Measurements from ENCODE around the gene SLC18B1. TPM values are rescaled to one million over a fixed set of nuclear protein-coding genes. Genes with fewer than 3 reads are reported as not detected.

Gene SLC18B1
- total RNA-seq, 1 donor from 2014 or later: 10.7 TPM

GRCh38 chr6:132725471-132725870, 73.0 kb downstream of the SLC18B1 start:
- Histone ChIP-seq H3K27me3 (ENCODE audit: control insufficient read depth, insufficient read depth, low read length) (no peaks in the 10 kb centered on the region), H3K4me3 (ENCODE audit: low read depth, low read length) (no peak overlapping the region), H3K36me3 (ENCODE audit: control insufficient read depth, insufficient read depth, low read length) (no peaks in the 10 kb centered on the region)
- no peak for DNase-seq (ENCODE audit: low read depth)
- TF ChIP-seq, protein P1, sequence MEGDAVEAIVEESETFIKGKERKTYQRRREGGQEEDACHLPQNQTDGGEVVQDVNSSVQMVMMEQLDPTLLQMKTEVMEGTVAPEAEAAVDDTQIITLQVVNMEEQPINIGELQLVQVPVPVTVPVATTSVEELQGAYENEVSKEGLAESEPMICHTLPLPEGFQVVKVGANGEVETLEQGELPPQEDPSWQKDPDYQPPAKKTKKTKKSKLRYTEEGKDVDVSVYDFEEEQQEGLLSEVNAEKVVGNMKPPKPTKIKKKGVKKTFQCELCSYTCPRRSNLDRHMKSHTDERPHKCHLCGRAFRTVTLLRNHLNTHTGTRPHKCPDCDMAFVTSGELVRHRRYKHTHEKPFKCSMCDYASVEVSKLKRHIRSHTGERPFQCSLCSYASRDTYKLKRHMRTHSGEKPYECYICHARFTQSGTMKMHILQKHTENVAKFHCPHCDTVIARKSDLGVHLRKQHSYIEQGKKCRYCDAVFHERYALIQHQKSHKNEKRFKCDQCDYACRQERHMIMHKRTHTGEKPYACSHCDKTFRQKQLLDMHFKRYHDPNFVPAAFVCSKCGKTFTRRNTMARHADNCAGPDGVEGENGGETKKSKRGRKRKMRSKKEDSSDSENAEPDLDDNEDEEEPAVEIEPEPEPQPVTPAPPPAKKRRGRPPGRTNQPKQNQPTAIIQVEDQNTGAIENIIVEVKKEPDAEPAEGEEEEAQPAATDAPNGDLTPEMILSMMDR (IDR thresholded peaks at IDR 0.05; ENCODE audit: insufficient read depth, low read length, poor library complexity, severe bottlenecking): no peak

DNA sequence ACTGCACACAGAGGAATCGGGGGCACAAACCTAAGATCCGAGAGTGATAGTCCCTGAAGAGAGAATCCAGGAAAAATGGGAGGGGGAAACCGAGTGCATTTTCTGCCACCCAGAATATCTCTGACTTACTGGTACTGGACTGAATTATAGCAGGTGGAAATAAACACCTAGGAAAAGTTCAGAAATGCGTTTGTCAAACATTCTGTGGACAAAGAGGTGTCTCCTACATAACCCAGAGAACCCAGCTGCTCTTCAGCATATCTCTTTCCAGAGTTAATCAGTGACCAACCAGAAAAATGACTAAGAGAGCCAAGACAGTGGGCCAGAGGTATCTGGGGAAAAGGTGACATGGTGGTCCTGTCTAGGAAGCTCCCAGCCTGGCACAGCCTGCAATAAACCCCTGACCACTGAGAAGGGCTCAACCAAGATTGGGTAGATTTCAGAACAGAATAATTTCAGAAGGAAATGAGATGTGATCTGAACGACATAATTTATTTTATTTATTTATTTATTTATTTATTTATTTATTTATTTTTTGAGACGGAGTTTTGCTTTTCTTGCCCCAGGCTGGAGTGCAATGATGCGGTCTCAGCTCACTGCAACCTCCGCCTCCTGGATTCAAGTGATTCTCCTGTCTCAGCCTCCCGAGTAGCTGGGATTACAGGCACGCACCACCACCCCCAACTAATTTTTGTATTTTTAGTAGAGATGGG, 78.5 kb downstream of the SLC18B1 start:
- H3K36me3 ChIP-seq (ENCODE audit: control insufficient read depth, insufficient read depth, low read length): no peaks in the 10 kb centered on the region
- no peak overlapping the region for H3K4me3 ChIP-seq (ENCODE audit: low read depth, low read length)
- no peak for DNase-seq (ENCODE audit: low read depth)
- no peaks in the 10 kb centered on the region for H3K27me3 ChIP-seq (ENCODE audit: control insufficient read depth, insufficient read depth, low read length)
- TF ChIP-seq, protein P1 (IDR thresholded peaks at IDR 0.05; ENCODE audit: insufficient read depth, low read length, poor library complexity, severe bottlenecking): no peak

Other genes starting within 250 kb of the SLC18B1 start
- not detected in 2 replicates for gene TAAR8, start 246.0 kb downstream of the SLC18B1 start, total RNA-seq
- gene TAAR6, start 228.3 kb downstream of the SLC18B1 start, total RNA-seq: not detected in 2 replicates
- not detected in 2 replicates for gene TAAR5, start 208.9 kb downstream of the SLC18B1 start, total RNA-seq
- gene TAAR2, start 174.4 kb downstream of the SLC18B1 start, total RNA-seq: not detected in 2 replicates
- not detected in 2 replicates for gene TAAR1, start 139.5 kb downstream of the SLC18B1 start, total RNA-seq
- gene VNN1, start 84.6 kb downstream of the SLC18B1 start, total RNA-seq: 0.21 and 0.75 TPM in 2 replicates
- 0.33 TPM in 1 of 2 replicates, not detected in the other for gene VNN2, start 40.7 kb downstream of the SLC18B1 start, total RNA-seq
- 3,542 and 3,676 TPM in 2 replicates for gene RPS12, start 15.9 kb upstream of the SLC18B1 start, total RNA-seq